ENCODE results near the gene DOC2B.

DNA sequence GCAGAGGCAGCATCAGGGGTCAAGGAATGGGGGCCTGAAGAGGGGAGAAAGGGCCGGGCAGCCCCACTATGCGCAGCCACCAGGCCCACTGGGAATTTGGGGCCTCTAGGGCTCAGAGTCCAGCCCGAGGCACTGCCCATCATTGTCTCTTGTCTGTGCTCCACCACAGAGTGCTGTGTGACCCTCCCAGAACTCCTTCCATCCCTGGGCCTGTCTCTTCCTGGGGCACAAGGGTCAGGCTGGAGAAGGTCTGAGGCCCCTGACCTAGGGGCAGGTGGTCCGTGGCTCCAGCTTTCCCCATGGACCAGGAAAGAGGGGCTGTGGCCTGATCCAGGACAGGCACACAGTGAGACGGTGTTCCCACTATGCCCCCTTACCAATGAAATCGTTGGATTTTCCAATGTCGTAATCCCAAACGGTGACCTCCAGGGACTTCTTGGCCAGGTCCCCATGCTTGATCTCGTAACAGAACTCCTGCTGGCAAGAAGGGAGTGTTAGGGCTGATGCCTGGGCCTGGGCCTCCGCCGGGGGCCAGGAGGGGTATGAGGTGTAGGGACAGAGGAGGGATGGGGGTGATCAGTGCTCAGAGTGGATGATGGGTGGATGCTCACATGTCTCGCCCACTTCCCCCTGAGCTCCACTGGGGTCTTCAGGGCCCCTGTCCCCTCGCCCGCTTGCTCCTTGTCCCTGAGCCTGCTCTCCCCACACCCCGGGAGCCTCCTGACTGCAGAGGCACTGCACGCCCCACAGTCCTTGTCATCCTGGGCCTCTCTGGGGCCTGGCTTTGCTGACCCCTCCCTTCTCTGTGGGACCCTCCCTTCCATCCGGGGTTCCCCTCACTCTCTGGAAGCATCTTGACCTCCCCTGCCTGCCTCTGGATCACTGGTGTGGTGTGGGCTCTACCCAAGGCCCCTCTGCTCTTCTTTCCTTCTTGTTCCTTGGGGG is 33.4 kb downstream of the DOC2B start:
- TF ChIP-seq EZH2 (IDR thresholded peaks at IDR 0.05; ENCODE audit: low read depth, unreplicated experiment) (no peak), EZH2phosphoT487 (IDR thresholded peaks at IDR 0.05; ENCODE audit: unreplicated experiment) (no peak), CREB1 (CRISPR knock-in tag; IDR thresholded peaks at IDR 0.05; ENCODE audit: low read depth) (no peak), POLR2AphosphoS5 (IDR thresholded peaks at IDR 0.05; ENCODE audit: low read depth) (no peak), ZNF331 (CRISPR knock-in tag; IDR thresholded peaks at IDR 0.05; ENCODE audit: low read depth) (no peak), JUNB (IDR thresholded peaks at IDR 0.05; ENCODE audit: unreplicated experiment) (no peak), NANOG (IDR thresholded peaks at IDR 0.05; ENCODE audit: borderline replicate concordance) (no peak), STAT1 (IDR thresholded peaks at IDR 0.05; ENCODE audit: unreplicated experiment) (no peak)
- TF ChIP-seq, protein P1, sequence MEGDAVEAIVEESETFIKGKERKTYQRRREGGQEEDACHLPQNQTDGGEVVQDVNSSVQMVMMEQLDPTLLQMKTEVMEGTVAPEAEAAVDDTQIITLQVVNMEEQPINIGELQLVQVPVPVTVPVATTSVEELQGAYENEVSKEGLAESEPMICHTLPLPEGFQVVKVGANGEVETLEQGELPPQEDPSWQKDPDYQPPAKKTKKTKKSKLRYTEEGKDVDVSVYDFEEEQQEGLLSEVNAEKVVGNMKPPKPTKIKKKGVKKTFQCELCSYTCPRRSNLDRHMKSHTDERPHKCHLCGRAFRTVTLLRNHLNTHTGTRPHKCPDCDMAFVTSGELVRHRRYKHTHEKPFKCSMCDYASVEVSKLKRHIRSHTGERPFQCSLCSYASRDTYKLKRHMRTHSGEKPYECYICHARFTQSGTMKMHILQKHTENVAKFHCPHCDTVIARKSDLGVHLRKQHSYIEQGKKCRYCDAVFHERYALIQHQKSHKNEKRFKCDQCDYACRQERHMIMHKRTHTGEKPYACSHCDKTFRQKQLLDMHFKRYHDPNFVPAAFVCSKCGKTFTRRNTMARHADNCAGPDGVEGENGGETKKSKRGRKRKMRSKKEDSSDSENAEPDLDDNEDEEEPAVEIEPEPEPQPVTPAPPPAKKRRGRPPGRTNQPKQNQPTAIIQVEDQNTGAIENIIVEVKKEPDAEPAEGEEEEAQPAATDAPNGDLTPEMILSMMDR (conservative IDR thresholded peaks at IDR 0.05; ENCODE audit: low read depth in 2 of 2), result no peak
- TF ChIP-seq, protein P2, sequence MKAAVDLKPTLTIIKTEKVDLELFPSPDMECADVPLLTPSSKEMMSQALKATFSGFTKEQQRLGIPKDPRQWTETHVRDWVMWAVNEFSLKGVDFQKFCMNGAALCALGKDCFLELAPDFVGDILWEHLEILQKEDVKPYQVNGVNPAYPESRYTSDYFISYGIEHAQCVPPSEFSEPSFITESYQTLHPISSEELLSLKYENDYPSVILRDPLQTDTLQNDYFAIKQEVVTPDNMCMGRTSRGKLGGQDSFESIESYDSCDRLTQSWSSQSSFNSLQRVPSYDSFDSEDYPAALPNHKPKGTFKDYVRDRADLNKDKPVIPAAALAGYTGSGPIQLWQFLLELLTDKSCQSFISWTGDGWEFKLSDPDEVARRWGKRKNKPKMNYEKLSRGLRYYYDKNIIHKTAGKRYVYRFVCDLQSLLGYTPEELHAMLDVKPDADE (IDR thresholded peaks at IDR 0.05), result no peak
- TF ChIP-seq, protein P3, sequence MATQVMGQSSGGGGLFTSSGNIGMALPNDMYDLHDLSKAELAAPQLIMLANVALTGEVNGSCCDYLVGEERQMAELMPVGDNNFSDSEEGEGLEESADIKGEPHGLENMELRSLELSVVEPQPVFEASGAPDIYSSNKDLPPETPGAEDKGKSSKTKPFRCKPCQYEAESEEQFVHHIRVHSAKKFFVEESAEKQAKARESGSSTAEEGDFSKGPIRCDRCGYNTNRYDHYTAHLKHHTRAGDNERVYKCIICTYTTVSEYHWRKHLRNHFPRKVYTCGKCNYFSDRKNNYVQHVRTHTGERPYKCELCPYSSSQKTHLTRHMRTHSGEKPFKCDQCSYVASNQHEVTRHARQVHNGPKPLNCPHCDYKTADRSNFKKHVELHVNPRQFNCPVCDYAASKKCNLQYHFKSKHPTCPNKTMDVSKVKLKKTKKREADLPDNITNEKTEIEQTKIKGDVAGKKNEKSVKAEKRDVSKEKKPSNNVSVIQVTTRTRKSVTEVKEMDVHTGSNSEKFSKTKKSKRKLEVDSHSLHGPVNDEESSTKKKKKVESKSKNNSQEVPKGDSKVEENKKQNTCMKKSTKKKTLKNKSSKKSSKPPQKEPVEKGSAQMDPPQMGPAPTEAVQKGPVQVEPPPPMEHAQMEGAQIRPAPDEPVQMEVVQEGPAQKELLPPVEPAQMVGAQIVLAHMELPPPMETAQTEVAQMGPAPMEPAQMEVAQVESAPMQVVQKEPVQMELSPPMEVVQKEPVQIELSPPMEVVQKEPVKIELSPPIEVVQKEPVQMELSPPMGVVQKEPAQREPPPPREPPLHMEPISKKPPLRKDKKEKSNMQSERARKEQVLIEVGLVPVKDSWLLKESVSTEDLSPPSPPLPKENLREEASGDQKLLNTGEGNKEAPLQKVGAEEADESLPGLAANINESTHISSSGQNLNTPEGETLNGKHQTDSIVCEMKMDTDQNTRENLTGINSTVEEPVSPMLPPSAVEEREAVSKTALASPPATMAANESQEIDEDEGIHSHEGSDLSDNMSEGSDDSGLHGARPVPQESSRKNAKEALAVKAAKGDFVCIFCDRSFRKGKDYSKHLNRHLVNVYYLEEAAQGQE (IDR thresholded peaks at IDR 0.05; ENCODE audit: unreplicated experiment), result no peak
- TF ChIP-seq, protein P4, sequence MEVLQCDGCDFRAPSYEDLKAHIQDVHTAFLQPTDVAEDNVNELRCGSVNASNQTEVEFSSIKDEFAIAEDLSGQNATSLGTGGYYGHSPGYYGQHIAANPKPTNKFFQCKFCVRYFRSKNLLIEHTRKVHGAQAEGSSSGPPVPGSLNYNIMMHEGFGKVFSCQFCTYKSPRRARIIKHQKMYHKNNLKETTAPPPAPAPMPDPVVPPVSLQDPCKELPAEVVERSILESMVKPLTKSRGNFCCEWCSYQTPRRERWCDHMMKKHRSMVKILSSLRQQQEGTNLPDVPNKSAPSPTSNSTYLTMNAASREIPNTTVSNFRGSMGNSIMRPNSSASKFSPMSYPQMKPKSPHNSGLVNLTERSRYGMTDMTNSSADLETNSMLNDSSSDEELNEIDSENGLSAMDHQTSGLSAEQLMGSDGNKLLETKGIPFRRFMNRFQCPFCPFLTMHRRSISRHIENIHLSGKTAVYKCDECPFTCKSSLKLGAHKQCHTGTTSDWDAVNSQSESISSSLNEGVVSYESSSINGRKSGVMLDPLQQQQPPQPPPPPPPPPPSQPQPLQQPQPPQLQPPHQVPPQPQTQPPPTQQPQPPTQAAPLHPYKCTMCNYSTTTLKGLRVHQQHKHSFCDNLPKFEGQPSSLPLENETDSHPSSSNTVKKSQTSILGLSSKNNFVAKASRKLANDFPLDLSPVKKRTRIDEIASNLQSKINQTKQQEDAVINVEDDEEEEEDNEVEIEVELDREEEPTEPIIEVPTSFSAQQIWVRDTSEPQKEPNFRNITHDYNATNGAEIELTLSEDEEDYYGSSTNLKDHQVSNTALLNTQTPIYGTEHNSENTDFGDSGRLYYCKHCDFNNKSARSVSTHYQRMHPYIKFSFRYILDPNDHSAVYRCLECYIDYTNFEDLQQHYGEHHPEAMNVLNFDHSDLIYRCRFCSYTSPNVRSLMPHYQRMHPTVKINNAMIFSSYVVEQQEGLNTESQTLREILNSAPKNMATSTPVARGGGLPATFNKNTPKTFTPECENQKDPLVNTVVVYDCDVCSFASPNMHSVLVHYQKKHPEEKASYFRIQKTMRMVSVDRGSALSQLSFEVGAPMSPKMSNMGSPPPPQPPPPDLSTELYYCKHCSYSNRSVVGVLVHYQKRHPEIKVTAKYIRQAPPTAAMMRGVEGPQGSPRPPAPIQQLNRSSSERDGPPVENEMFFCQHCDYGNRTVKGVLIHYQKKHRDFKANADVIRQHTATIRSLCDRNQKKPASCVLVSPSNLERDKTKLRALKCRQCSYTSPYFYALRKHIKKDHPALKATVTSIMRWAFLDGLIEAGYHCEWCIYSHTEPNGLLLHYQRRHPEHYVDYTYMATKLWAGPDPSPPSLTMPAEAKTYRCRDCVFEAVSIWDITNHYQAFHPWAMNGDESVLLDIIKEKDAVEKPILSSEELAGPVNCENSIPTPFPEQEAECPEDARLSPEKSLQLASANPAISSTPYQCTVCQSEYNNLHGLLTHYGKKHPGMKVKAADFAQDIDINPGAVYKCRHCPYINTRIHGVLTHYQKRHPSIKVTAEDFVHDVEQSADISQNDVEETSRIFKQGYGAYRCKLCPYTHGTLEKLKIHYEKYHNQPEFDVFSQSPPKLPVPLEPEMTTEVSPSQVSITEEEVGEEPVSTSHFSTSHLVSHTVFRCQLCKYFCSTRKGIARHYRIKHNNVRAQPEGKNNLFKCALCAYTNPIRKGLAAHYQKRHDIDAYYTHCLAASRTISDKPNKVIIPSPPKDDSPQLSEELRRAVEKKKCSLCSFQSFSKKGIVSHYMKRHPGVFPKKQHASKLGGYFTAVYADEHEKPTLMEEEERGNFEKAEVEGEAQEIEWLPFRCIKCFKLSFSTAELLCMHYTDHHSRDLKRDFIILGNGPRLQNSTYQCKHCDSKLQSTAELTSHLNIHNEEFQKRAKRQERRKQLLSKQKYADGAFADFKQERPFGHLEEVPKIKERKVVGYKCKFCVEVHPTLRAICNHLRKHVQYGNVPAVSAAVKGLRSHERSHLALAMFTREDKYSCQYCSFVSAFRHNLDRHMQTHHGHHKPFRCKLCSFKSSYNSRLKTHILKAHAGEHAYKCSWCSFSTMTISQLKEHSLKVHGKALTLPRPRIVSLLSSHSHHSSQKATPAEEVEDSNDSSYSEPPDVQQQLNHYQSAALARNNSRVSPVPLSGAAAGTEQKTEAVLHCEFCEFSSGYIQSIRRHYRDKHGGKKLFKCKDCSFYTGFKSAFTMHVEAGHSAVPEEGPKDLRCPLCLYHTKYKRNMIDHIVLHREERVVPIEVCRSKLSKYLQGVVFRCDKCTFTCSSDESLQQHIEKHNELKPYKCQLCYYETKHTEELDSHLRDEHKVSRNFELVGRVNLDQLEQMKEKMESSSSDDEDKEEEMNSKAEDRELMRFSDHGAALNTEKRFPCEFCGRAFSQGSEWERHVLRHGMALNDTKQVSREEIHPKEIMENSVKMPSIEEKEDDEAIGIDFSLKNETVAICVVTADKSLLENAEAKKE (CRISPR knock-in tag; IDR thresholded peaks at IDR 0.05), result no peak

All from GM23338 (cell line).